GM12892 (cell line): Measurements from ENCODE around the gene EMILIN3.

ENCODE experiments used
- POLR2AphosphoS5 ChIP-seq: IDR thresholded peaks from 2 replicates; pipeline ENCODE4 v1.6.1; 2011; ENCODE audit warnings: low read depth, low read length, control low read depth
- TAF1 ChIP-seq: IDR thresholded peaks from 2 replicates; pipeline ENCODE4 v1.6.1; 2011; ENCODE audit warnings: low read depth, mild to moderate bottlenecking, control low read depth, low read length, borderline replicate concordance

DNA sequence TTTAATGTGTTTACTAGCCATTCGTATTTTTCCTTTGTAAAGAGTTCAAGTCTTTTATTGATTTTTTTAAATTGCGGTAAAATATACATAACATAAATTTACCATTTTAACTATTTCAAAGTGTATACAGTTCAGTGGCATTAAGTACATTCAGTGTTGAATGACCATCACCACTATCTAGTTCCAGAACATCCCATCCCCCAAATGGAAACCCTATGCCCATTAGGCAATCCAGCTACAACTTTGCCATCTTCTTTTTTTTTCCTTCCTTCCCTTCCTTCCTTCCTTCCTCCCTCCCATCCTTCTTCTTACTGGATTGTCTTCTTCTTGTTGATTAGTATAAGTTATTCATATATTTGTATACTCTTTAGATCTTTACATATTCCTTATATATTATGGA is 17.4 kb downstream of the EMILIN3 start:
- TF ChIP-seq POLR2AphosphoS5 (no peak), TAF1 (no peak)
